Measurements from ENCODE around the gene ARL4C. TPM values are rescaled to one million over a fixed set of nuclear protein-coding genes. Genes with fewer than 3 reads are reported as not detected.

The ARL4C gene
- total RNA-seq, 2 experiments from 2014 or later: 15.7 to 19.6 TPM

DNA sequence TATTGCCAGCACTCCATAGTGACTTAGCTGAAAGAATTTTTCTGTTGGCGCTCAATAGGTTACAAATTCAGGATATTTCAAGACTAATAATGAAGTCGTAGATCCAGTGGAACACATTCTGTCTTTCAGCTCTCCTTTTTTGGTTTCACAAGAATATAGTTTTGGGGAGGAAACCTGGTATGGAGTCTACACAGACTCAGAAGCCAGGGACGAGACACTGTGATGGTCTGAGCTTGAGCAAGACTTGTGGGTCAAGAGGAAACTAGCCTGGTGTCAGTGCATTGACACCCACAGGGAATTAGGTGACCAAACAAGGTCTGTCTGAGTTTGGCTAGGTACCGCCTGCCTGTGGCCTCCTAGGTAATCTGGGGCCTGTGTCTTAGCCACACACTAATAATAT lies 26.9 kb downstream of the ARL4C start:
- Histone ChIP-seq H2AFZ (ENCODE audit: low read length) (no peak overlapping the region), H4K20me1 (ENCODE audit: insufficient read depth, low read length) (no peaks in the 10 kb centered on the region), H3K4me1 (ENCODE audit: insufficient read depth, low read length, poor library complexity, severe bottlenecking) (peaks cover 2% of the 10 kb centered on the region), H3K79me2 (ENCODE audit: insufficient read depth, low read depth, low read length) (no peaks in the 10 kb centered on the region), H3K36me3 (ENCODE audit: insufficient read depth, low read length) (no peaks in the 10 kb centered on the region), H3K4me2 (ENCODE audit: low read length) (no peak overlapping the region), H3K4me3 (ENCODE audit: low read depth, low read length, poor library complexity, severe bottlenecking) (no peak overlapping the region), H3K9me3 (ENCODE audit: low read length) (no peaks in the 10 kb centered on the region), H3K27ac (ENCODE audit: low read depth, low read length, poor library complexity, severe bottlenecking) (no peak overlapping the region), H3K9me2 (ENCODE audit: insufficient read depth, low read length) (no peaks in the 10 kb centered on the region)
- DNase-seq (ENCODE audit: low spot score): no peak
- no TSS peak for BruUV-seq (replicated peaks)
- TF ChIP-seq EZH2phosphoT487 (IDR thresholded peaks at IDR 0.05; ENCODE audit: borderline replicate concordance, low read depth, low read length): no peak
- ChIA-PET CTCF (ENCODE audit: unreplicated experiment) (no interaction called here), POLR2A (interaction anchor here (1.0 to 1.8 kb wide), 3 partner anchors 13 to 19 kb away, joined by 3 to 8 read pairs (median 7); no protein-coding TSS in a partner anchor)
- intact Hi-C loops (cut with micrococcal nuclease; ENCODE audit: unreplicated experiment): no loop called here

DNA sequence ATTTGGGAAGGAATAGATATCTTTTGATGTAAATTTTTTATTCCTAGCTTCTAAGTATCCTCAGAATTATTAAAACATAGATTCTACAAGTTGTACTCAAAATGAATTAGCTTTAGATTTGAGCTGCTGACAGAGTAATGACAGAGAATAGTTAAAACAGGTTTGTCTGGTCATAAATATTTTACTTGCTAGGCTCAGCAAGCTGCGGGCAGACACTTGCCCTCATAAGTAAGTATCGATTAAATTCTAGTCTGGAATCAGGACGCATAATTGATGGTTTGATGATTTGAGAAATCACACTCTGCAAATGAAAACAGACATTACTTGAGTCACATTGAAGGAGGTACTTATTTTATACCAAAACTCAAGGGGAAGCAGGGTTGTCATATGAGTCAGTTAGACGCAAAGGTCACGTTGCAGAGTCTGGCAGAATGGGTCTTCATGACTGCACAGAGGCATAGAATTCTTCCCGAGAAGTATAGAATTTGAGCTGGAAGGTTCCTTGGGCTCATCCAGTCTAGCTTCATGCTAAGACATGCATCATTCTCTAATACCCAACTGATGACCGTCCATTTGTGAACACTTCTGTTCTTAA lies 27.5 kb downstream of the ARL4C start:
- Histone ChIP-seq H3K4me3 (ENCODE audit: low read depth, low read length, poor library complexity, severe bottlenecking) (no peak overlapping the region), H3K79me2 (ENCODE audit: insufficient read depth, low read depth, low read length) (no peaks in the 10 kb centered on the region), H3K9me3 (ENCODE audit: low read length) (no peaks in the 10 kb centered on the region), H3K9me2 (ENCODE audit: insufficient read depth, low read length) (no peaks in the 10 kb centered on the region), H3K4me2 (ENCODE audit: low read length) (no peak overlapping the region), H2AFZ (ENCODE audit: low read length) (no peak overlapping the region), H3K27ac (ENCODE audit: low read depth, low read length, poor library complexity, severe bottlenecking) (no peak overlapping the region), H3K36me3 (ENCODE audit: insufficient read depth, low read length) (no peaks in the 10 kb centered on the region), H4K20me1 (ENCODE audit: insufficient read depth, low read length) (no peaks in the 10 kb centered on the region), H3K4me1 (ENCODE audit: insufficient read depth, low read length, poor library complexity, severe bottlenecking) (no peaks in the 10 kb centered on the region)
- ChIA-PET CTCF (ENCODE audit: unreplicated experiment) (interaction anchor here (1.3 kb wide), 1 partner anchor 11 kb away, joined by 3 read pairs; no protein-coding TSS in a partner anchor), POLR2A (interaction anchor here (0.6 to 1.8 kb wide), 7 partner anchors 14 to 1076 kb away, joined by 3 to 8 read pairs (median 4); no protein-coding TSS in a partner anchor)
- TF ChIP-seq EZH2phosphoT487 (IDR thresholded peaks at IDR 0.05; ENCODE audit: borderline replicate concordance, low read depth, low read length): no peak
- TF ChIP-seq, protein P1, sequence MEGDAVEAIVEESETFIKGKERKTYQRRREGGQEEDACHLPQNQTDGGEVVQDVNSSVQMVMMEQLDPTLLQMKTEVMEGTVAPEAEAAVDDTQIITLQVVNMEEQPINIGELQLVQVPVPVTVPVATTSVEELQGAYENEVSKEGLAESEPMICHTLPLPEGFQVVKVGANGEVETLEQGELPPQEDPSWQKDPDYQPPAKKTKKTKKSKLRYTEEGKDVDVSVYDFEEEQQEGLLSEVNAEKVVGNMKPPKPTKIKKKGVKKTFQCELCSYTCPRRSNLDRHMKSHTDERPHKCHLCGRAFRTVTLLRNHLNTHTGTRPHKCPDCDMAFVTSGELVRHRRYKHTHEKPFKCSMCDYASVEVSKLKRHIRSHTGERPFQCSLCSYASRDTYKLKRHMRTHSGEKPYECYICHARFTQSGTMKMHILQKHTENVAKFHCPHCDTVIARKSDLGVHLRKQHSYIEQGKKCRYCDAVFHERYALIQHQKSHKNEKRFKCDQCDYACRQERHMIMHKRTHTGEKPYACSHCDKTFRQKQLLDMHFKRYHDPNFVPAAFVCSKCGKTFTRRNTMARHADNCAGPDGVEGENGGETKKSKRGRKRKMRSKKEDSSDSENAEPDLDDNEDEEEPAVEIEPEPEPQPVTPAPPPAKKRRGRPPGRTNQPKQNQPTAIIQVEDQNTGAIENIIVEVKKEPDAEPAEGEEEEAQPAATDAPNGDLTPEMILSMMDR (conservative IDR thresholded peaks at IDR 0.05; ENCODE audit: low read length): no peak
- BruUV-seq (replicated peaks): no TSS peak
- intact Hi-C loops (cut with micrococcal nuclease; ENCODE audit: unreplicated experiment): no loop called here
- no peak for DNase-seq (ENCODE audit: low spot score)

DNA sequence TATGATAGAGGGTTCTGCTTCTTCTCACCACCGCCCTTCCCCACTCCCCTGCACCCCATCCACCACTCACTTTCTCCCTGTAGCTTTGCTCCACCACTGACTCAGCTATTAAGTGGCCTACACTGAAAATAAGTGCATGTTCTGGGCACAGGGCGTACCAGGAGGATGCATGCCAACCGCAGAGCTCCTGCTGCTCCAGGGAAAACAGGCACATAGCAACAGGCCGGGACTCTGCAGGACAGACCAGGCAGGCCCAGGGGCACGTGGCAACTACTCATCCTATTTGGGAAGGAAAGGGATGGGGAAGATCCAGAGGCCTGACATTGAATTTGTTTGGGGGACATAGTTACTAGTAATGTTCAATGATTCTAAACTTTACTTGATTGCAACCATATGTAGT lies 28.4 kb downstream of the ARL4C start:
- no peak overlapping the region for H3K4me2 ChIP-seq (ENCODE audit: low read length)
- no peaks in the 10 kb centered on the region for H3K79me2 ChIP-seq (ENCODE audit: insufficient read depth, low read depth, low read length)
- no peaks in the 10 kb centered on the region for H3K4me1 ChIP-seq (ENCODE audit: insufficient read depth, low read length, poor library complexity, severe bottlenecking)
- no peak overlapping the region for H3K4me3 ChIP-seq (ENCODE audit: low read depth, low read length, poor library complexity, severe bottlenecking)
- H3K36me3 ChIP-seq (ENCODE audit: insufficient read depth, low read length): no peaks in the 10 kb centered on the region
- intact Hi-C loops (cut with micrococcal nuclease; ENCODE audit: unreplicated experiment): no loop called here
- no TSS peak for BruUV-seq (replicated peaks)
- H4K20me1 ChIP-seq (ENCODE audit: insufficient read depth, low read length): no peaks in the 10 kb centered on the region
- POLR2A ChIA-PET: interaction anchor here (0.8 to 1.8 kb wide), 5 partner anchors 10 to 127 kb away, joined by 3 to 8 read pairs (median 4); no protein-coding TSS in a partner anchor
- no peak for DNase-seq (ENCODE audit: low spot score)
- H3K9me3 ChIP-seq (ENCODE audit: low read length): no peaks in the 10 kb centered on the region
- H3K9me2 ChIP-seq (ENCODE audit: insufficient read depth, low read length): no peaks in the 10 kb centered on the region
- CTCF ChIA-PET (ENCODE audit: unreplicated experiment): interaction anchor here (1.3 kb wide), 1 partner anchor 10 kb away, joined by 3 read pairs; no protein-coding TSS in a partner anchor
- no peak overlapping the region for H3K27ac ChIP-seq (ENCODE audit: low read depth, low read length, poor library complexity, severe bottlenecking)
- no peak overlapping the region for H2AFZ ChIP-seq (ENCODE audit: low read length)
- TF ChIP-seq, protein P1 (conservative IDR thresholded peaks at IDR 0.05; ENCODE audit: low read length): no peak
- no peak for TF ChIP-seq EZH2phosphoT487 (IDR thresholded peaks at IDR 0.05; ENCODE audit: borderline replicate concordance, low read depth, low read length)
